Hypothalamus (tissue), 51 donors: ENCODE measurements around the gene FAM72B.
"Not testable (repeated sequence)": the region's sequence is repeated elsewhere in the genome, so short reads cannot be mapped to it uniquely, and the experiment has no call there.

Source experiments
- DNase-seq, 51 donors: peaks; one replicate each; lab custom pipeline; 2025; lab: John Stamatoyannopoulos, UW

Gene FAM72B

GRCh38 chr1:121156958-121157603 is 27.1 kb downstream of the FAM72B start:
- DNase-seq = not testable (repeated sequence)

DNA sequence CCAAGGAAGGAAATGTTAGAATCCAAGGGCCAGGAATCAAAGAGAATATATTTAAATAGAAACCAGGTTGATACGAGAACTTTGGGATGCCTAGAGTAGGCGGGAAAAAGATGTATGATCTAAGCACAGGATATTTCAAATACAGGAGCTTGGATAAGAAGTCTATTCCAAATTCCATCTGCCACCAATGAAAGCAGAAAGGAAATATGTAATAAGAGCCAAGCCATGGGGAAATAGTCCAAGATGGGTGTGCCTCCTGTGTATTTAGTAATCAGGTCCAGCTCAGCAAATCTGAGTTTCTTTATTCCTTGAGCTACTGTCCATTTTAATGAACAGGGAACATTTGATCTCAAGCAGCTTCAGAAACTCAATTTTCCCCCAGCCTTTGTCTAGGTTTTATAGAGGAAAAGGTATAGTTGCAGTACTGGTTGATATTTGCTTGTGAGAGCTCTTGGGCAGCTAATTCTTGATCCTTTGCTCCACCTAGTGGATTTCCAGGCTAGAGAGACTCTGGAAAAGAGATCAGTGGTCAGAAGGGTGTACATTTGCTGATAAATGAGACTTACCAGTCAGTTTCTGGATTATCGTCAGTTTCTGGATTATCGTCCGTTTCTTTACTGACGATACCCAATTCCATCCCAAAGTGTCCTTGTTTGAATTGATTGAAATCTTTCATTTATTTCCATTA is 28.3 kb downstream of the FAM72B start:
- DNase-seq = not testable (repeated sequence)

- DNase-seq = not testable (repeated sequence)
Measured at GRCh38 chr1:121154811-121155210, 29.3 kb downstream of the FAM72B start.

GRCh38 chr1:121152788-121153187 is 31.4 kb downstream of the FAM72B start:
- DNase-seq = not testable (repeated sequence)

DNA sequence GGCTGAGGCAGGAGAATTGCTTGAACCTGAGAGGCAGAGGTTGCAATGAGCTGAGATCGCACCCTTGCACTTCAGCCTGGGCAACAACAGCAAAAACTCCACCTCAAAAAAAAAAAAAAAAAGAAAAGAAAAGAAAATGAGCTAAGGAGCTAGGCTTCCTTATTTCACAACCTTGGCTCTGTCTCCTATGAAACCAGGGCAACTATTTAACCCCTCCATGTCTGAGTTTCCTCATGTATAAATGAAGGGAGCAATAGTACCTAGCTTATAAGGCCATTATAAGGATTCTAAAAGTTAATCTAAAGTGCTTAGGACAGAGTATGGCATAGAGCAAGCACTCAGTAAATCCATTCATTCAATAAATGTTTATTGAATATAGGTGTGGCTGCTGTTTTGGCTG is 32.8 kb downstream of the FAM72B start:
- not testable (repeated sequence) for DNase-seq

GRCh38 chr1:121148489-121149190 is 35.5 kb downstream of the FAM72B start:
- not testable (repeated sequence) for DNase-seq

- DNase-seq = not testable (repeated sequence)
Measured at GRCh38 chr1:121140393-121140792, 43.7 kb downstream of the FAM72B start.

DNA sequence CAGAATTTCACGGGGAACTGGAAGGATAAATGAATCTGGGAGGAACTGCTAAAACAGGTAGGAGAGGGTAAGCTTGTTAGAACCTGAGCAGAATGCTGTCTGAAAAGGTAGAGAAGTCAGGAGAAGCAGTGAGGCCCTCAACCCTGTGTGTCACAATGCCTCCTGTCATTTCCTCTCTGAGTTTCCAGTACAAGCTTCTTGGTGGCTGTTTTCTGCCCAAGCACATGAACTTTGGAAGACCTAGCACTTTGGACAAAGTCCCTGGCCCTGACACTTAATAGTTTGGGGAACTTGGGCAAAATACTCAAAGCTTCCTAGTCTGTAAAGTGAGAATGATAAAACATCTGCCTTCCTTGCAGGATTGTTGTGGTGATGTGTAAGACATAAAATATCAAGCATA is 52.6 kb downstream of the FAM72B start:
- not testable (repeated sequence) for DNase-seq

- not testable (repeated sequence) for DNase-seq
Measured at GRCh38 chr1:121118480-121118824, 65.7 kb downstream of the FAM72B start.
